ENCODE results near the gene HOMER2.

HOMER2 gene

GRCh38 chr15:82903511-82903910, 49.0 kb downstream of the HOMER2 start:
- TF ChIP-seq ZFP30 (CRISPR knock-in tag; IDR thresholded peaks at IDR 0.05) = no peak
- no peak for ATAC-seq

GRCh38 chr15:82901114-82901805, 51.3 kb downstream of the HOMER2 start:
- no peak for ATAC-seq
- TF ChIP-seq TSHZ2 (CRISPR knock-in tag; IDR thresholded peaks at IDR 0.05) (no peak), SNAI2 (CRISPR knock-in tag; IDR thresholded peaks at IDR 0.05) (no peak), ZFP30 (CRISPR knock-in tag; IDR thresholded peaks at IDR 0.05) (no peak), PATZ1 (CRISPR knock-in tag; IDR thresholded peaks at IDR 0.05; ENCODE audit: borderline replicate concordance) (no peak), ESRRG (CRISPR knock-in tag; IDR thresholded peaks at IDR 0.05) (no peak), ARNTL (CRISPR knock-in tag; IDR thresholded peaks at IDR 0.05; ENCODE audit: borderline replicate concordance, low read depth) (no peak), TCF4 (CRISPR knock-in tag; IDR thresholded peaks at IDR 0.05; ENCODE audit: borderline replicate concordance) (no peak), RARB (CRISPR knock-in tag; IDR thresholded peaks at IDR 0.05) (no peak), ZNF8 (CRISPR knock-in tag; IDR thresholded peaks at IDR 0.05) (no peak), TOX (CRISPR knock-in tag; IDR thresholded peaks at IDR 0.05; ENCODE audit: borderline replicate concordance) (no peak), CREB5 (CRISPR knock-in tag; IDR thresholded peaks at IDR 0.05; ENCODE audit: low read depth) (no peak), ZNF565 (CRISPR knock-in tag; conservative IDR thresholded peaks at IDR 0.05; ENCODE audit: low read depth) (no peak), POU6F1 (CRISPR knock-in tag; IDR thresholded peaks at IDR 0.05; ENCODE audit: borderline replicate concordance, low read depth) (no peak), OSR1 (CRISPR knock-in tag; IDR thresholded peaks at IDR 0.05) (no peak), ISL1 (CRISPR knock-in tag; IDR thresholded peaks at IDR 0.05) (no peak), ZC3H10 (CRISPR knock-in tag; IDR thresholded peaks at IDR 0.05) (no peak), ZFP3 (CRISPR knock-in tag; IDR thresholded peaks at IDR 0.05) (no peak), CSRNP3 (CRISPR knock-in tag; IDR thresholded peaks at IDR 0.05) (no peak), BACH2 (CRISPR knock-in tag; IDR thresholded peaks at IDR 0.05; ENCODE audit: borderline replicate concordance) (no peak), ZNF70 (CRISPR knock-in tag; IDR thresholded peaks at IDR 0.05) (no peak)

- no peak for ATAC-seq
- TF ChIP-seq PPARA (CRISPR knock-in tag; IDR thresholded peaks at IDR 0.05; ENCODE audit: borderline replicate concordance) (no peak), POU6F1 (CRISPR knock-in tag; IDR thresholded peaks at IDR 0.05; ENCODE audit: borderline replicate concordance, low read depth) (no peak), BACH2 (CRISPR knock-in tag; IDR thresholded peaks at IDR 0.05; ENCODE audit: borderline replicate concordance) (no peak), CREB5 (CRISPR knock-in tag; IDR thresholded peaks at IDR 0.05; ENCODE audit: low read depth) (no peak), ZNF8 (CRISPR knock-in tag; IDR thresholded peaks at IDR 0.05) (no peak)
These were observed 51.9 kb downstream of the HOMER2 start for GRCh38 chr15:82900511-82901060.

Measured in SK-N-SH treated with all-trans-retinoic acid at 6 μM for 48 hours (cell line).